GM12878 (cell line): ENCODE results near the gene NGF. TPM values are rescaled to one million over a fixed set of nuclear protein-coding genes. Genes with fewer than 3 reads are reported as not detected.

Experiments used
- ATAC-seq: fragments of 200-7000 bp; cut with Tn5 transposase; 3 replicates; pipeline ENCODE4 v1.9.1; 2020; ENCODE audit warnings: mild to moderate bottlenecking, moderate library complexity
- BruUV-seq: library from RNA; stranded (reverse); fragments of 400-500 nt; replicated peaks from 2 replicates; lab custom pipeline; 2021; lab: Mats Ljungman, UMichigan
- CTCF ChIA-PET: fragments of 300-600 bp; sonication (Branson Sonifier 250); formaldehyde crosslinking; extraction: SDS; loops from one replicate; lab custom pipeline; 2021; ENCODE audit warnings: inconsistent platforms; lab: Yijun Ruan, JAX
- POLR2A ChIA-PET: fragments of 350-600 bp; formaldehyde crosslinking; extraction: SDS; loops from one replicate; lab custom pipeline; 2021; ENCODE audit warnings: inconsistent platforms; lab: Charles Lee
- RAD21 ChIA-PET: fragments of 300-600 bp; sonication (Branson Sonifier 250); formaldehyde crosslinking; loops from one replicate; lab custom pipeline; 2023; ENCODE audit warnings: antibody characterized with exemption; ENCODE audit not compliant: unreplicated experiment; lab: Charles Lee
- SMC1A ChIA-PET: fragments of 300-600 bp; sonication (Branson Sonifier 250); formaldehyde crosslinking; loops from one replicate; lab custom pipeline; 2023; ENCODE audit not compliant: unreplicated experiment, uncharacterized antibody; lab: Charles Lee
- DNase-seq: peaks from one replicate; pipeline ENCODE4 v3.0.0-alpha.2; 2011; ENCODE audit warnings: low read depth, low spot score
- FAIRE-seq: peaks from 3 replicates; lab custom pipeline; 2011; peaks lifted over from hg19 to GRCh38; lab: Jason Lieb, UNC
- H2AFZ ChIP-seq: 2 replicates; pipeline ENCODE4 v1.6.0; 2011; ENCODE audit warnings: low read depth, low read length, control low read depth; ENCODE audit not compliant: control insufficient read depth
- H3K27ac ChIP-seq: 2 replicates; pipeline ENCODE4 v1.5.1; 2011; ENCODE audit warnings: control low read depth; ENCODE audit not compliant: control insufficient read depth, insufficient read depth
- H3K27me3 ChIP-seq, 2 experiments: replicated peaks in 1 of 2; 2 replicates each; pipeline versions ENCODE4 v1.6.0 to v1.6.1; 2011; ENCODE audit warnings: low read length in 1 of 2; ENCODE audit not compliant: control insufficient read depth in 2 of 2, insufficient read depth in 2 of 2
- H3K36me3 ChIP-seq, 2 experiments: 2 replicates each; pipeline ENCODE4 v1.5.1; 2011; ENCODE audit warnings: low read length in 1 of 2; ENCODE audit not compliant: control insufficient read depth in 2 of 2, insufficient read depth in 2 of 2
- H3K4me1 ChIP-seq: 2 replicates; pipeline ENCODE4 v1.6.1; 2011; ENCODE audit warnings: mild to moderate bottlenecking, low read length, moderate library complexity, mixed read lengths; ENCODE audit not compliant: control insufficient read depth, insufficient read depth
- H3K4me2 ChIP-seq: 2 replicates; pipeline ENCODE4 v1.6.0; 2011; ENCODE audit warnings: control low read depth; ENCODE audit not compliant: control insufficient read depth, insufficient read depth
- H3K4me3 ChIP-seq: fragments of 200-600 bp; sonication (generic); 2 replicates; pipeline ENCODE4 v1.5.1; 2016
- H3K79me2 ChIP-seq: 2 replicates; pipeline ENCODE4 v1.6.0; 2011; ENCODE audit warnings: low read length; ENCODE audit not compliant: control insufficient read depth, insufficient read depth
- H3K9ac ChIP-seq: 2 replicates; pipeline ENCODE4 v1.8.0; 2011; ENCODE audit warnings: low read length, control low read depth, mixed read lengths; ENCODE audit not compliant: control insufficient read depth, insufficient read depth
- H3K9me3 ChIP-seq: replicated peaks from 3 replicates; pipeline ENCODE4 v1.5.1; 2011; ENCODE audit warnings: mild to moderate bottlenecking, low read length; ENCODE audit not compliant: control insufficient read depth, insufficient read depth
- H4K20me1 ChIP-seq: 2 replicates; pipeline ENCODE4 v1.6.0; 2011; ENCODE audit not compliant: control insufficient read depth, insufficient read depth
- ATF2 ChIP-seq: IDR thresholded peaks from 2 replicates; pipeline ENCODE4 v1.6.1; 2012; ENCODE audit warnings: low read length, inconsistent platforms
- BCL3 ChIP-seq: IDR thresholded peaks from 2 replicates; pipeline ENCODE4 v1.6.1; 2011; ENCODE audit warnings: borderline replicate concordance, low read depth, mild to moderate bottlenecking, moderate library complexity, low read length; ENCODE audit not compliant: insufficient read depth, poor library complexity, severe bottlenecking
- EZH2 ChIP-seq: IDR thresholded peaks from 2 replicates; pipeline ENCODE4 v1.6.1; 2012; ENCODE audit warnings: low read depth, mild to moderate bottlenecking, control low read depth, inconsistent platforms, low read length, borderline replicate concordance; ENCODE audit not compliant: control insufficient read depth
- HCFC1 ChIP-seq: fragments of 150-350 bp; IDR thresholded peaks from 2 replicates; pipeline ENCODE4 v1.6.1; 2014; ENCODE audit warnings: low read length
- MAX ChIP-seq: IDR thresholded peaks from 2 replicates; pipeline ENCODE4 v1.6.1; 2012; ENCODE audit warnings: low read depth, low read length, improper control_type of control experiment
- PKNOX1 ChIP-seq: fragments of 450-650 bp; IDR thresholded peaks from 2 replicates; pipeline ENCODE4 v1.6.1; 2016; ENCODE audit warnings: mild to moderate bottlenecking
- POLR2AphosphoS2 ChIP-seq: IDR thresholded peaks from 2 replicates; pipeline ENCODE4 v1.6.1; 2011; ENCODE audit warnings: low read depth, mild to moderate bottlenecking, low read length, improper control_type of control experiment, moderate library complexity
- ZBED1 ChIP-seq: IDR thresholded peaks from 2 replicates; pipeline ENCODE4 v1.6.1; 2016; ENCODE audit warnings: borderline replicate concordance
- ZNF274 ChIP-seq: IDR thresholded peaks from one replicate; pipeline ENCODE4 v1.8.0; 2011; ENCODE audit not compliant: insufficient read length, insufficient read depth
- ZSCAN29 ChIP-seq: fragments of 450-650 bp; IDR thresholded peaks from 2 replicates; pipeline ENCODE4 v1.6.1; 2017; ENCODE audit warnings: mild to moderate bottlenecking, moderate library complexity
- WGBS: methylation state at CpG from one replicate; pipeline ENCODE4 v1.1.6; 2016; ENCODE audit warnings: low lambda C conversion rate; ENCODE audit not compliant: insufficient replicate concordance, insufficient coverage; ENCODE audit errors: missing lambda C conversion rate; 5-methylcytosine and 5-hydroxymethylcytosine counted together
- in situ Hi-C: fragments of 300-500 bp; cut with MboI; formaldehyde crosslinking; loops from 9 replicates; pipeline ENCODE4 v1.14.3; 2018; ENCODE audit warnings: mixed read lengths
- intact Hi-C: fragments of 100-400 bp; cut with micrococcal nuclease; formaldehyde crosslinking; loops from one replicate; pipeline ENCODE4 v1.14.2; 2022; ENCODE audit not compliant: unreplicated experiment
- polyA plus RNA-seq, 11 experiments: library from polyadenylated mRNA; depleted of rRNA in 4 of 11; unstranded in 6 of 11; stranded (reverse) in 5 of 11; fragments of >200 nt; fragmentation: Nextera tagmentation in 4 of 11; fragmentation: Illumina TruSeq in 1 of 11; extraction: Ambion mirVana in 4 of 11; extraction: Trizol in 1 of 11; gene quantifications; 1 replicate in 1 of 11; 2 replicates in 10 of 11; pipeline versions ENCODE4 v1.2.1 to v1.2.3, GENCODE V29; 2011 to 2016; ENCODE audit warnings: inconsistent platforms in 2 of 11, missing spikeins in 2 of 11, low read depth in 1 of 11
- total RNA-seq, 4 experiments: library from RNA; depleted of rRNA in 3 of 4; stranded (reverse); fragments of >200 nt in 3 of 4; fragmentation: Illumina TruSeq in 1 of 4; extraction: Trizol in 1 of 4; gene quantifications; 2 replicates each; pipeline versions ENCODE4 v1.2.1 to v1.2.3, GENCODE V29; 2013 to 2021

The NGF gene
- total and polyA plus RNA-seq, 10 of the 15 experiments (the other 5 are each of a cell fraction or from before 2014, with no cell fraction given), result not detected

GRCh38 chr1:115237507-115237906, 100.5 kb downstream of the NGF start:
- H3K9me3 ChIP-seq, result no peaks in the 10 kb centered on the region
- ChIA-PET RAD21 (no interaction called here), POLR2A (no interaction called here), SMC1A (no interaction called here), CTCF (no interaction called here)
- no peaks in the 10 kb centered on the region for H3K4me1 ChIP-seq
- no peak overlapping the region for H2AFZ ChIP-seq
- H3K9ac ChIP-seq, result no peak overlapping the region
- TF ChIP-seq ZSCAN29, result no peak
- no peak for TF ChIP-seq ZNF274
- no peak for TF ChIP-seq BCL3
- no peak for TF ChIP-seq ZBED1
- no peak for TF ChIP-seq EZH2
- TF ChIP-seq ATF2, result no peak
- TF ChIP-seq MAX, result no peak
- TF ChIP-seq POLR2AphosphoS2, result no peak
- TF ChIP-seq PKNOX1, result no peak
- TF ChIP-seq HCFC1, result no peak
- BruUV-seq, result no TSS peak
- no peak overlapping the region for H3K27ac ChIP-seq
- no peaks in the 10 kb centered on the region for H3K36me3 ChIP-seq
- 22% methylated on average over 5 of the region's 5 CpGs for WGBS
- FAIRE-seq, result no peak
- no peaks in the 10 kb centered on the region for H4K20me1 ChIP-seq
- H3K79me2 ChIP-seq, result no peaks in the 10 kb centered on the region
- intact Hi-C loops (no loop called here), in situ Hi-C loops (no loop called here)
- no peak overlapping the region for H3K4me3 ChIP-seq
- no peak for DNase-seq
- H3K27me3 ChIP-seq, result peaks cover 0 to 2% of the 10 kb centered on the region in 2 experiments; a peak in 1 of 4 replicates
- no peak for ATAC-seq
- H3K4me2 ChIP-seq, result no peak overlapping the region
